Liver (tissue), 9 donors: ENCODE measurements around the gene CNST. TPM values are rescaled to one million over a fixed set of nuclear protein-coding genes. Genes with fewer than 3 reads are reported as not detected.

ENCODE experiments used
- DNase-seq: peaks from one replicate; pipeline ENCODE4 v3.0.0-alpha.2; 2017; ENCODE audit warnings: low spot score
- H3K27ac ChIP-seq, 2 donors: one replicate each; pipeline ENCODE4 v1.7.0; 2013; ENCODE audit warnings: inconsistent platforms in 2 of 2, low read length in 2 of 2, control low read depth in 1 of 2, low read depth in 1 of 2, mild to moderate bottlenecking in 1 of 2
- H3K27me3 ChIP-seq, 4 donors: one replicate each; pipeline versions ENCODE4 v1.6.1 to v1.7.0; 2013; ENCODE audit warnings: low read length in 3 of 4, inconsistent platforms in 1 of 4, mild to moderate bottlenecking in 1 of 4, moderate library complexity in 1 of 4; ENCODE audit not compliant: control insufficient read depth in 4 of 4, insufficient read depth in 4 of 4
- H3K36me3 ChIP-seq, 4 donors: one replicate each; pipeline versions ENCODE4 v1.6.1 to v1.7.0; 2013; ENCODE audit warnings: low read length in 3 of 4, mild to moderate bottlenecking in 3 of 4, low read depth in 1 of 4, moderate library complexity in 1 of 4; ENCODE audit not compliant: control insufficient read depth in 4 of 4, insufficient read depth in 3 of 4
- H3K4me1 ChIP-seq, 4 donors: one replicate each; pipeline versions ENCODE4 v1.6.1 to v1.7.0; 2013; ENCODE audit warnings: low read length in 3 of 4, mild to moderate bottlenecking in 3 of 4, moderate library complexity in 1 of 4; ENCODE audit not compliant: control insufficient read depth in 4 of 4, insufficient read depth in 4 of 4
- H3K4me3 ChIP-seq, 3 donors: one replicate each; pipeline versions ENCODE4 v1.6.1 to v1.7.0; 2013; ENCODE audit warnings: low read length in 3 of 3, control low read depth in 1 of 3, low read depth in 1 of 3, mild to moderate bottlenecking in 1 of 3
- H3K9ac ChIP-seq, 2 donors: one replicate each; pipeline ENCODE4 v1.7.0; 2013; ENCODE audit warnings: low read length in 2 of 2, mild to moderate bottlenecking in 2 of 2, moderate library complexity in 2 of 2, control low read depth in 1 of 2, low read depth in 1 of 2
- H3K9me3 ChIP-seq, 4 donors: one replicate each; pipeline versions ENCODE4 v1.6.1 to v1.7.0; 2013; ENCODE audit warnings: low read length in 3 of 4; ENCODE audit not compliant: control insufficient read depth in 4 of 4
- ATF3 ChIP-seq: IDR thresholded peaks from 2 replicates; pipeline ENCODE4 v1.6.1; 2016; ENCODE audit warnings: antibody characterized with exemption
- CTCF ChIP-seq: fragments of 150-350 bp; IDR thresholded peaks from 2 replicates; pipeline ENCODE4 v1.5.1; 2017; ENCODE audit warnings: improper control_type of control experiment, low read depth, low read length; ENCODE audit not compliant: missing input control
- EGR1 ChIP-seq, 2 donors: IDR thresholded peaks; 2 replicates each; pipeline ENCODE4 v1.6.1; 2016 to 2018; ENCODE audit warnings: antibody characterized with exemption in 2 of 2, low read depth in 2 of 2
- FOXA1 ChIP-seq: IDR thresholded peaks from 2 replicates; pipeline ENCODE4 v1.6.1; 2016; ENCODE audit warnings: antibody characterized with exemption
- FOXA2 ChIP-seq: IDR thresholded peaks from 2 replicates; pipeline ENCODE4 v1.6.1; 2016; ENCODE audit warnings: antibody characterized with exemption
- GABPA ChIP-seq, 2 donors: IDR thresholded peaks in 1 of 2; conservative IDR thresholded peaks in 1 of 2; 2 replicates each; pipeline ENCODE4 v1.6.1; 2016; ENCODE audit warnings: antibody characterized with exemption in 2 of 2, mild to moderate bottlenecking in 1 of 2, moderate library complexity in 1 of 2
- HNF4A ChIP-seq, 2 donors: conservative IDR thresholded peaks; 2 replicates each; pipeline ENCODE4 v1.6.1; 2016; ENCODE audit warnings: antibody characterized with exemption in 2 of 2, mild to moderate bottlenecking in 2 of 2
- HNF4G ChIP-seq: IDR thresholded peaks from 2 replicates; pipeline ENCODE4 v1.6.1; 2016; ENCODE audit warnings: antibody characterized with exemption
- JUND ChIP-seq, 2 donors: IDR thresholded peaks; 2 replicates each; pipeline ENCODE4 v1.6.1; 2016; ENCODE audit warnings: antibody characterized with exemption in 2 of 2
- MAX ChIP-seq: IDR thresholded peaks from 2 replicates; pipeline ENCODE4 v1.6.1; 2016; ENCODE audit warnings: antibody characterized with exemption
- NR2F2 ChIP-seq: IDR thresholded peaks from 2 replicates; pipeline ENCODE4 v1.6.1; 2016; ENCODE audit warnings: antibody characterized with exemption
- RAD21 ChIP-seq, 2 donors: IDR thresholded peaks; 2 replicates each; pipeline ENCODE4 v1.6.1; 2016; ENCODE audit warnings: antibody characterized with exemption in 2 of 2, mild to moderate bottlenecking in 2 of 2
- REST ChIP-seq: IDR thresholded peaks from 2 replicates; pipeline ENCODE4 v1.6.1; 2016; ENCODE audit warnings: antibody characterized with exemption, mild to moderate bottlenecking
- RXRA ChIP-seq, 2 donors: IDR thresholded peaks; 2 replicates each; pipeline ENCODE4 v1.6.1; 2017 to 2018; ENCODE audit warnings: antibody characterized with exemption in 2 of 2, mild to moderate bottlenecking in 1 of 2
- SP1 ChIP-seq: IDR thresholded peaks from 2 replicates; pipeline ENCODE4 v1.6.1; 2018; ENCODE audit warnings: antibody characterized with exemption, mild to moderate bottlenecking
- TAF1 ChIP-seq: conservative IDR thresholded peaks from 2 replicates; pipeline ENCODE4 v1.6.1; 2016; ENCODE audit warnings: antibody characterized with exemption, mild to moderate bottlenecking
- YY1 ChIP-seq: IDR thresholded peaks from 2 replicates; pipeline ENCODE4 v1.6.1; 2016; ENCODE audit warnings: antibody characterized with exemption, mild to moderate bottlenecking
- ZBTB33 ChIP-seq: IDR thresholded peaks from 2 replicates; pipeline ENCODE4 v1.6.1; 2016; ENCODE audit warnings: antibody characterized with exemption
- WGBS: extraction: QIAGEN DNeasy Blood & Tissue Kit; methylation state at CpG from one replicate; pipeline ENCODE4 v1.1.7; 2013; 5-methylcytosine and 5-hydroxymethylcytosine counted together
- polyA plus RNA-seq, 2 donors: library from polyadenylated mRNA; stranded (reverse) in 1 of 2; unstranded in 1 of 2; fragments of 200-250 nt in 1 of 2; fragments of >200 nt in 1 of 2; fragmentation: Nextera tagmentation in 1 of 2; extraction: Ambion mirVana in 1 of 2; gene quantifications; one replicate each; pipeline versions ENCODE4 v1.2.1 to v1.2.3, GENCODE V29; 2013 to 2015
- total RNA-seq, 2 donors: library from RNA; depleted of rRNA; stranded (reverse); fragments of >200 nt; gene quantifications; one replicate each; pipeline ENCODE4 v1.2.3, GENCODE V29; 2014
- donor health status: healthy.
- donor health status: healthy.
- donor health status: healthy.
- donor health status: healthy.
- donor health status: healthy.

CNST gene
- total and polyA plus RNA-seq, 4 donors = 6.1 to 36.3 (median 12.1) TPM

- no peak for TF ChIP-seq MAX
- no peak for TF ChIP-seq TAF1
- no peak for TF ChIP-seq CTCF
- no peak for TF ChIP-seq ZBTB33
- no peak for TF ChIP-seq GABPA (IDR thresholded peaks at IDR 0.05 in 1 of 2, conservative IDR thresholded peaks at IDR 0.05 in 1 of 2)
- no peak for TF ChIP-seq SP1
- no peak for TF ChIP-seq RXRA (IDR thresholded peaks at IDR 0.05)
- no peak for TF ChIP-seq JUND (IDR thresholded peaks at IDR 0.05)
- no peak for TF ChIP-seq FOXA1
- no peak for TF ChIP-seq NR2F2
- no peak for TF ChIP-seq YY1
- no peak for TF ChIP-seq RAD21 (IDR thresholded peaks at IDR 0.05)
- TF ChIP-seq ATF3 = no peak
- TF ChIP-seq EGR1 (IDR thresholded peaks at IDR 0.05; ENCODE audit: low read depth in 2 of 2) = no peak
- TF ChIP-seq REST = no peak
- TF ChIP-seq FOXA2 = no peak
- no peak for TF ChIP-seq HNF4A (conservative IDR thresholded peaks at IDR 0.05)
- TF ChIP-seq HNF4G = no peak
- H3K9me3 ChIP-seq = no peaks in the 10 kb centered on the region
- H3K9ac ChIP-seq = no peak overlapping the region
- peaks cover 1 to 15% (median 10%) of the 10 kb centered on the region in 4 donors for H3K36me3 ChIP-seq
- peaks cover 1 to 11% (median 5%) of the 10 kb centered on the region in 4 donors for H3K4me1 ChIP-seq
- no peak for DNase-seq
- WGBS = 94% methylated on average over 6 of the region's 6 CpGs
- H3K27me3 ChIP-seq = no peaks in the 10 kb centered on the region
- no peak overlapping the region for H3K4me3 ChIP-seq
- no peak overlapping the region for H3K27ac ChIP-seq
Observed at GRCh38 chr1:246591504-246591903, 25.2 kb downstream of the CNST start.
